CD1c-positive myeloid dendritic cell (primary cell): ENCODE results near the gene GP9.

Source experiments
- DNase-seq: peaks from one replicate; pipeline ENCODE4 v3.0.0-alpha.2; 2016; ENCODE audit errors: extremely low spot score

GP9 gene

GRCh38 chr3:129060276-129061022 lies at the start of gene GP9:
Gene GP9, plus strand, starts transcription at chr3:129060779. Its CDS starts 961 bp downstream, at chr3:129061740.
- no peak for DNase-seq

DNA sequence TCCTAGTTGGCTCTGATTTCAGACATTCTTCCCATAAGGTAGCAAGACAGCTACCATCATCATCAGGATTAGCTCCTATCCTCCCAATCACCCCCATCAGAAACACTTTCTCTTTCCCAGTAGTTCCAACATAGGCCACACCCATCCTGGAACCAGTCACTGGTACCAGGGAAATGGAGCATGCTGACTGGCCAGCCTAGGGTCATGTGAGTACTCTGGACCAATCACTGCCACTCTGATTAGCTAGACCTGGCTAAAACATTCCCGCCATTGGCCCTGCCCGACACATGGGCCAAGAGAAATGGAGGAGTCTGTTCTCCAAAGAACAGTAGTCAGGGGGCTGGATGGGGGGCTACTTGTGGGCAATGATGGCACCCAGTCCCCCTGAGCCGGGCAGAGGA lies 47.1 kb upstream of the GP9 start:
- no peak for DNase-seq

- DNase-seq, result no peak
These were observed 46.4 kb upstream of the GP9 start for GRCh38 chr3:129014148-129014547.

DNA sequence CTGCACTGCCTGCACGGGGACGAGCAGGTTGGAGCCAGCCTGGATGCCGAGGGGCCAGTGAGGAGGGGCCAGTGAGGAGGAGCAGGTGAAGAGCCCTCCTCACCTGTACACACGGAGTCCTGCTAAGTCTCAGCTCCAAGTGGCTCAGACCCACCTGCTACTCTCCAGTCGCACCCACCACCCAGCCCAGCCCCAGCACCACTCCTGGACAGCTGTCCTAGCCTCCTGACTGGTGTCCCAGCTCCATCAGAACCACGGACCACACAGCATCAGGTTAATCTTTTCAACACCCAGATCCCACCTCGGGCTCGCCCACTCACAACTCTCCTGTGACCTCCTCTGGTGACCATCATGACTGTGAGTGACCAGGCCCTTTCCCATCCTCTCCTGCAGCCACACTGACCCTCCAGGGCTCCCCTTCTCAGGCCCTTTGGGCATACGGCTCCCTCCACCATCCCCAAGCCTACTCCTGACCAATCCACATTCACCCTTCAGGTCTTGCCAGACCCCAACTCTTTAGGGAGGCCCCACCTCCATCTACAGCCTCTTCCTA lies 45.7 kb upstream of the GP9 start:
- no peak for DNase-seq

DNA sequence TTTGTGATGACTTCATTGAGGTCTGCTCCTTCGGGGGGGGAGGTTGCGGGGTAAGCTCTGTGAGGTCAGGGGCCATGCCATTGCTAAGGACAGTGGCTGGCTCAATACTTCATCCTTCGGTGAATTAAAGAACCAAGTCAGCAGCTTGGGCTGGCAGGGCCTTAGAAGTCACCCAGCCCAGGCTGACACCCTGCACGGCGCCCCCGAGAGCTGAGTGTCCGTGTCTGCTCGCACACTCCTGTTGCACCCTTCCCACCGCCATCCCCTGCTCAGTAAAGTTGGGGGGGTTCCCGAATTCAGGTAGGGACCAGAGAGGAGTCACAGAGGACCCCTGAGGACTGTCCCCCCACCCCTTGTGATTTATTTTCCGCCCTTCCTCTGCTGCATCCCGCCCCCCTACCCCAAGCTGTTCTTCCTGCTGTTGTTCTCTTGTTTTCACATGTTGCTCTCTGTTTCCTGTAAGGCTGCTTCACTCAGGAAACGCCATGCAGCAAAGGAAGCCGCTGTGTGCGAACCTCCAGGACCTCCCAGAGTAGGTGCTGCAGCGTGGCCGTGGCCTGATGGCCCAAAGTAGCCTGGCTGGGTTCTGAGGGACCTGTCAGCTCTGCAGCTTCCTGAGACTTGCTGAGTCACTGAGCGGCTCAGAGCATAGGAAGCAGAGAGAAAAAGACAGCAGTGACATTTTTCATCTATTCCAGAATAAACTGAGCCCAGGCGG lies 45.0 kb upstream of the GP9 start:
- no peak for DNase-seq

GRCh38 chr3:129016356-129016719 lies 44.2 kb upstream of the GP9 start:
- DNase-seq, result peak; percentile 61

- DNase-seq, result no peak
These were observed 43.7 kb upstream of the GP9 start for GRCh38 chr3:129016720-129017483.

- no peak for DNase-seq
These were observed 43.1 kb upstream of the GP9 start for GRCh38 chr3:129017484-129017899.

- DNase-seq, result no peak
These were observed 42.3 kb upstream of the GP9 start for GRCh38 chr3:129018271-129018670.

DNA sequence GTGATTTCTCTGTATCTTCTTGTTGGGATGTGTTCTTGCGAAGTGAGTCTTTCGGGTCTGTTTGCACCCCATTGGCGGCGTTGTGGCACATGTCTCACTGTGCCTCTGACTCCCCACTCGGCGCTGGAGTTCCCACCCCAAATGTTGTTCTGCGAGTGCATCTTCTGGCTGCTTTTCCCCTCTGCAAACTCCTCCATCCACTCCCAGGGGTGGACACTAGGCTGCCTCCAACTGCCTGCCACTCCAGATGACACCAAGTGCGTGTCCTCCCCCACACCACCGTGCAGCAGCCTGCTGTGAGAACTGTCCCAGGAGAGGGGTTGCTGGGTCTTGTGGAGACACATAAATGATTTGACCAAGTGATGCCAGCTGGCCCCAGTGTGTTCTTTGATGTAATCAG lies 41.8 kb upstream of the GP9 start:
- no peak for DNase-seq

GRCh38 chr3:129019266-129019665 lies 41.3 kb upstream of the GP9 start:
- no peak for DNase-seq

DNA sequence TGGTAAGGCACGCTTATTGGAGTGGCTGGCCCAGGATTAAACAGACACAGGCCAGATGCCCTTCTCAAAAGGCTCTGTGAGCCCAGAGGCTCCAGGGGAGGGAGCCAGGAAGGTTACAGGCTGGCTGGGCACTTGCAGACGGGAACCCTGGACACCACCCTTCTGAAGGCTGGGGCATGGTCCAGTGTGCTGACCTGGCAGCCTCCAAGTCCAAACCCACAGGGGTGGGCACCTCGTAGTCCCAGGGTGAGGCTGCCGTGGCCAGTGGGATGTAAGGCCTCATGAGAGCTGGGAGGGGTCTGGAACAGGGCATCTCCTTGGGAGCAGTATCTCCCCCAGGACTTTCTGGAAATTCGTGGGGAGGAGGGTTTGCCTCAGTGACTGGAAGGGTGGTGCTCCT lies 39.9 kb upstream of the GP9 start:
- DNase-seq, result no peak

DNA sequence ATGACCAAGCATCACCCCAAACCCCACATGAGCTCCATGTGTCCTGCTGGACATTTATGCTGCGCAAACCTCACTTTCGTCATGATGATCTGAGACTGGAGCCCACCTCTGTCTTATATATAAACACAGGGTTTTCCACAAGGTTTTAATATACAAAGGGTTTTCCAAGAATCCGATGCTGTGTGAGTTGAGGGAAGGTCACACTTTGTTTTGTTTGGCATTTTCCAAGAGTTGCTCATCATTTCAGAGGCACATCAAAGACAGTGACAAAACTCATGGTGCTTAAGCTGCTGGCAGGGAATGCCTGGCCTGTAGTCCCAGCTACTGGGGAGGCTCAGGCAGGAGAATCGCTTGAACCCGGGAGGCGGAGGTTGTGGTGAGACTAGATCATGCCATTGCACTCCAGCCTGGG lies 39.4 kb upstream of the GP9 start:
- no peak for DNase-seq

DNA sequence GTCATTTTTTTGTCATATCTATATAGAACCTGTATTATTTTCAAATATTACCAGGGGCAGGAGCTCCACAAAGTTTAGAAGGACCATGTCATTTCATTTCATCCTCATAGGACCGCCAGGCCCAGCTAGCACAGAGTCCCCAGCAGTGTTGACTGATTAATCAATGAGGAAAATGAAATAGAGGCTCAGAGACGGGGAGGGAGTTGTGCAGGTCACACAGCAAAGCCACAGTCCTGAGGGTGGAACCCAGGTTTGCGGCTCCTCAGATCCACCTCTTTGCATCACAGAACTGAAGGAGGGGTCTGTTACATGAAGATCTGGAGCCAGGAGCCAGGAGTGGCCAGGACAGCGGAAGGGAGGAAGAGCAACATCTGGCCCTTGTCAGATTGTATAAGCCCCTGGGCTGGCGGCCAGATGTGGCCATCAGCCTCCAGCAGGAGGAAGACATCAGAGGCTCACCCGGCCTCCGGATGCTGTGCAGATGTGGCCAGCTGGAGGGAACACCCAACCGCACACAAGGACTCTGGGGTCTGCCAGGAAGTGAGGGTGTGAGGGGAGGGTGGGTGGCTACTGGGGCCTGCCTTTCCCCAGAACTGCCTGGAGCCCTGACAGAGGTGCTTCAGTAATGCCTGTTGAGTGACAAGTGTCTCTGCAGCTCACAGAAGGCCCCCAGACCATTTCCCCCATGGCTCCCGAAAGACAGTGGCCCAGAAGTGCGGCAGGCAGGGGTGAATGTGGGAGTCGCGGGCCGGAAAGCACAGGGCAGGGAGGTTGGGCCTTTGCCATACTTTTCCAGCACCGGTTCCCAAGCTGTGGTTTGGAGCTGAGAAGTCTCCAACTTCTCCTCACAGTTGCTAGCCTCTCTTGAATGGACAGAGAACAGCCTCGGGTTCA lies 38.2 kb upstream of the GP9 start:
- DNase-seq, result no peak

- DNase-seq, result no peak
These were observed 37.6 kb upstream of the GP9 start for GRCh38 chr3:129023008-129023358.

DNA sequence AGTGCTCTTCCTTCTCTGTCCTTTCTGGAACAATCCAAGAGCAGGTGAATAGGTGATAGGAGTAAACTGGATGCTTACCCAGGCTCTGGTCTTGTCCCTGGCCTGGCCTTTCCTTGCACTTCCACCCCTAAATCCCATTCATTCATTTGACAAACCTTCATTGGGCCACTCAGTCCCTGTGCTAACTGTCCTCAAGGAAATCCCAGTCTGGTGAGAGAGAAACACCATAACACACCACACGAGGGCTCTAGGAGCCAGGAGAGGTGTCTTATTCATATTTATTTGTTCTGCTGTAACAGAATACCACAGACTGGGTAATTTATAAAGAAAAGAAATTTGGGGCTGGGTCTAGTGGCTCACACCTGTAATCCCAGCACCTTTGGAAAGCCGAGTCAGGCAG lies 36.7 kb upstream of the GP9 start:
- DNase-seq, result no peak

DNA sequence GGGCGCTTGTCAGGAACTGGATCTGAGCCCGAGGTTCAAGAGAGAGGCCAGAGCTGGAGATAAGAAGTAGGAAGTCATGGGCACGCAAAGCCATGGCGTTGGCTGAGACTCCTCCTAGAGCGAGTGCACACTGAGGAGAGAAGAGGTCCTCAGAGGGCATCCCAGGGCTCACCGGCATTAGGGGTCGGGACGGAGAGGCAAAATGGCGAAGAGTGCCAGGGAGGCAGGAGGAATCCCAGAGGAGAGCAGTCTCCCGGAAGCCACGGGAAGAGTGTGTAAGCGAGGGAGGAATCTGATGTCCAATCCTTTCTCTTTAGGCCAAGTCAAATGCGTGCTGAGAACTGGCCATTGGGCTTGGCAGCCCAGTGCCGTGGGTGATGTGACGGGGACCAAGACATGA lies 35.5 kb upstream of the GP9 start:
- no peak for DNase-seq

GRCh38 chr3:129025691-129026435 lies 34.7 kb upstream of the GP9 start:
- DNase-seq, result no peak

GRCh38 chr3:129026728-129027543 lies 33.6 kb upstream of the GP9 start:
- DNase-seq, result peak; percentile 95

- DNase-seq, result no peak
These were observed 33.1 kb upstream of the GP9 start for GRCh38 chr3:129027544-129027880.
